ENCODE data around the gene BEX2.
"Not testable (repeated sequence)": the region's sequence is repeated elsewhere in the genome, so short reads cannot be mapped to it uniquely, and the experiment has no call there.

The BEX2 gene

DNA sequence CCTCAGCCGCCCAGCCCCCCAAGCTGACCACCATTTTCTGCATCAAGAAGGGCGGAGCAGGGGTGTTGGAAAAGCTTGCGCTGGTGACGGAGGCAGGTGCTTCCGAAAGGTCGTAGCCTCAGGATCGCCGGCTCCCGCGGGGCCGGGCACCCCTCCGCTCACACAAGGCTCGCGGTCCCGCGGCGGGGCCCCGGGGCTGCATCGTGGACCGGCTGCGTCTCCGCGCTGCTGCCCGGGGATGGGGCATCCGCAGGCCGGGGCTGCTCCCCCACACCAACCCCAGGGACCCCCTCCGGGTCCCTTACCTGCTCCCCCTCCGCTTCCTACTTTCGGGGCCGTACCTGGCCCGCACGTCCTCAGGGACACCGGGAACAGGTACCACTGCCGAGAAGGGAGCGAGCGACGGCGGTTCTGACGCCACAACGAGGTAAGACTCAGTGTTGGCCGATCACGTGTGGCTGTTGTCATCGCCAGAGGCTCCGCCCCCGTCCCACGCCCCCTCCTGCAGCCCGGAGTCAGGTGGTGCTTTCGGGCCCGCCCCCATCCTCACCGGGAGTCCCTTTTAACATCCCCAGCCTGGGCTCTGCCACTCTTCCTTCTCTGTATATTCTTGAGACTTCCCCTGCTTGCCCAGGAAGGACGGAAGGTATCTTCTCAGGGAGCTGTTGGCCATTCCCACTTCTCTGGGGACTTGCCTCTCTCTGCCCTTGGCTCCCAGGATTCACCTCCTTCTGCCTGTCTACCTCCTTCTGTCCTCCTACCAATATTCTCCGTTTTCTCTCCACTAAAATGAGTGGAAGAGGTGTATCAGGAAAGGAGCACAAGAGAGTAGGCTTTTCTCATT lies at the start of gene BEX2:
Gene BEX2 (minus strand): TSS at position 436 of the 844 bp plus-strand sequence. CDS start 1,014 bp downstream, outside the sequence.
- peak; percentile 75 for DNase-seq (ENCODE audit: low spot score)
- in situ Hi-C loops (cut with MboI; ENCODE audit: low pct_unique_long_range_greater_than_20kb, low sequenced_read_pairs, unreplicated experiment): no loop called here
- TF ChIP-seq, protein P1, sequence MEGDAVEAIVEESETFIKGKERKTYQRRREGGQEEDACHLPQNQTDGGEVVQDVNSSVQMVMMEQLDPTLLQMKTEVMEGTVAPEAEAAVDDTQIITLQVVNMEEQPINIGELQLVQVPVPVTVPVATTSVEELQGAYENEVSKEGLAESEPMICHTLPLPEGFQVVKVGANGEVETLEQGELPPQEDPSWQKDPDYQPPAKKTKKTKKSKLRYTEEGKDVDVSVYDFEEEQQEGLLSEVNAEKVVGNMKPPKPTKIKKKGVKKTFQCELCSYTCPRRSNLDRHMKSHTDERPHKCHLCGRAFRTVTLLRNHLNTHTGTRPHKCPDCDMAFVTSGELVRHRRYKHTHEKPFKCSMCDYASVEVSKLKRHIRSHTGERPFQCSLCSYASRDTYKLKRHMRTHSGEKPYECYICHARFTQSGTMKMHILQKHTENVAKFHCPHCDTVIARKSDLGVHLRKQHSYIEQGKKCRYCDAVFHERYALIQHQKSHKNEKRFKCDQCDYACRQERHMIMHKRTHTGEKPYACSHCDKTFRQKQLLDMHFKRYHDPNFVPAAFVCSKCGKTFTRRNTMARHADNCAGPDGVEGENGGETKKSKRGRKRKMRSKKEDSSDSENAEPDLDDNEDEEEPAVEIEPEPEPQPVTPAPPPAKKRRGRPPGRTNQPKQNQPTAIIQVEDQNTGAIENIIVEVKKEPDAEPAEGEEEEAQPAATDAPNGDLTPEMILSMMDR (IDR thresholded peaks at IDR 0.05; ENCODE audit: extremely low read depth, insufficient read depth, missing control alignments): no peak

DNA sequence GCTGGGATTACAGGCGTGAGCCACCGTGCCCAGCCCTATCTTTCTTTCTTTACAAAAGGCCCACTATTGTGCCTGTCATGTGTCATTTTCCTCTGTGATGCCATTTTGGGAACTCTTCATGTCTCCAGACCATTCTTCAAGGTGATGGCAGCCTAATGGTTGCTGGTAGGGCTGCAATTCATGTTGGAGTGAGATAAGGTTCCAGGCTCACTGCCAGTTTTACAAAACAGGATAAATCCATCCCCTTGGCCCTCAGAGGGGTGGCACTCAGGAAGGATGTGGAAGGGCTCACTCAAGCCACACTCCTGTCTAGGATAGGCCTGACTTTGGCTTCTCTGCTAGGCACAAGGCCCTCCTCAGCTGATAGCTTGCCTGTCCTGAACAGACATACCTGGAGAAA lies 49.3 kb upstream of the BEX2 start:
- in situ Hi-C loops (cut with MboI; ENCODE audit: low pct_unique_long_range_greater_than_20kb, low sequenced_read_pairs, unreplicated experiment): no loop called here
- DNase-seq (ENCODE audit: low spot score): no peak
- TF ChIP-seq, protein P1 (IDR thresholded peaks at IDR 0.05; ENCODE audit: extremely low read depth, insufficient read depth, missing control alignments): no peak

DNA sequence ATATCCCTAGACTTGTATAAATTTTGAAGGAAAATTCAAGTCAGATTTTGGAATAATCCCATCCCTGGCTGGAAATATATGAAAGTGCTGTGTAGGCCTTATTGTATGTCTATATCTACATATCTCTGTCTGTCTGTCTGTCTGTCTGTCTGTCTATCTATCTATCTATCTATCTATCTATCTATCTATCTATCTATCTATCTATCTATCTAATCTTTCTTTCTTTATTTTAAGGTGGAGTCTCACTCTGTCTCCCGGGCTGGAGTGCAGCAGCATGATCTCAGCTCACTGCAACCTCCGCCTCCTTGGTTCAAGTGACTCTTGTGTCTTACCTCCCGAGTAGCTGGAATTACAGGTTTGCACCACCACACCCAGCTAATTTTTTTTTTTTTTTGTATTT lies 48.8 kb upstream of the BEX2 start:
- in situ Hi-C loops (cut with MboI; ENCODE audit: low pct_unique_long_range_greater_than_20kb, low sequenced_read_pairs, unreplicated experiment); DNase-seq (ENCODE audit: low spot score): not testable (repeated sequence)

DNA sequence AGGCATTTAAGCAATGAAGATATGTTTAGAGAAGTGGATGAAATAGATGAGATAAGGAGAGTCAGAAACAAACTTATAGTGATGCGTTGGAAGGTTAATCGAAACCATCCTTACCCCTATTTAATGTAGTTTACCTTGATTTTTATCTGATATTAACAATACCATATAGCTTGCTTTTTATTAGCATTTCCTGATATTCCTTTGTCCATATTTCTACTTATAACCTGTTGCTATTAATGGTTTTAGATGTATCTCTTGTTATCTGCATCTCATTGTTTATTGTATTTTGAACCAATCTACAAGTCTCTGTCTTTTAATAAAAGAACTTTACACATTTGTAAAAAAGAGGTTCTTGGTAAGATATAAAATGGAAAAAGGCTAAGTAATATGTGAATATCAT lies 47.1 kb upstream of the BEX2 start:
- in situ Hi-C loops (cut with MboI; ENCODE audit: low pct_unique_long_range_greater_than_20kb, low sequenced_read_pairs, unreplicated experiment): no loop called here
- no peak for DNase-seq (ENCODE audit: low spot score)
- TF ChIP-seq, protein P1 (IDR thresholded peaks at IDR 0.05; ENCODE audit: extremely low read depth, insufficient read depth, missing control alignments): no peak

DNA sequence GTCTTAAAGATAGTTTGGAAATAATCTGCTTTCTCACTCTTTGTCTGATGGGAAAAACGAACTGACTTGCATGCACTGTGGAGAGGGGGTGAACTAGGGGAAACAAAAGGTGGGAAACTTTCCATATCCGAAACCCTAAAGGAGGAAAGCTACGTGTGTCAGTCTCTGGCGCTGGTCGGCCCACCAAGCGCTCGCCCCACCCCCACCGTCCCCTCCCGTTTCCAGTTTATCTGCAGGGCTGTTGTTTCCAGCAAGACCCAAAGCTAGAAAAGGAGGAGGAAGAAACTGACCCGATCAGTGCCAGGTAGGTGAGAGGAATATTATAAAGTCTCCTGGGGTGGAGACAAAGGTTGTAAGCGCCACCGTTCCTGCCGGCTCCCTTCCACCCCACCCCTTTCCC lies 46.1 kb upstream of the BEX2 start:
- in situ Hi-C loops (cut with MboI; ENCODE audit: low pct_unique_long_range_greater_than_20kb, low sequenced_read_pairs, unreplicated experiment): no loop called here
- TF ChIP-seq, protein P1 (IDR thresholded peaks at IDR 0.05; ENCODE audit: extremely low read depth, insufficient read depth, missing control alignments): no peak
- no peak for DNase-seq (ENCODE audit: low spot score)

DNA sequence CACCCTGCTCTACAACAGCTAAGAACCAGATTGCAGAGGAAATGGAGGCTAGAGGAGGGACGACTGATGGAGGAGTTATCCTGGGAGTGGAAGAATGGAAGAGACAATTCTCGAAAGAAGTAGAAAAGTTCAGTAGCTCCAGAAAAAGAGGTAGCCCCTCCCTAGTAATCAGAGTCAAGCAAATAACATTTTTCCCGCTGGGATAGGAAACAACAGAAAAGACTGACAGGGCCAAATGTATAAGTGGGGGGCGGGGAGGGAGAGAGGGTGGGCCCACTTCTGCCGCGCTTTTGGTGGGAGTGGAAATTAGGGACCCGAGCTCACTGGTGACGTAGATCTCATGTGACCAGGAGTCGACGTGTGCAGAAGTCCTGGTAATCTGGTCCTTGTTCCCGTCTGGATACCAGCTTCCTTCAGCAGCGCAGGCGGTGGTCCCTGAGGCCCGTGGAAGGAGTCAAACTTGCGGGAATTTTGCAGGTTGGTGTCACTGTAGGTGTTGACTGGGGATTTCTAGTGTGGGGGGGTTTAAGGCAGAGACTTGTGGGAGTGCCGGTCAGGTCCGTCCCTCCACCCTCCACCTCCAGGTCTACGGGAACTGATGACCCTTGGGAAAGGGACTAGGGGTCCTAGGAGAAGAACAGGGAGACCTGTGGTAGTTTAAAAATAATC lies 45.5 kb upstream of the BEX2 start, which contains the start of gene TCEAL9:
Gene TCEAL9 (plus strand): TSS at position 377 of the 669 bp plus-strand sequence. CDS start 1,179 bp downstream, outside the sequence.
- DNase-seq (ENCODE audit: low spot score): no peak
- in situ Hi-C loops (cut with MboI; ENCODE audit: low pct_unique_long_range_greater_than_20kb, low sequenced_read_pairs, unreplicated experiment): no loop called here
- TF ChIP-seq, protein P1 (IDR thresholded peaks at IDR 0.05; ENCODE audit: extremely low read depth, insufficient read depth, missing control alignments): no peak
